SK-N-MC (cell line): ENCODE measurements around the gene ZNF189.

Experiments used
- EZH2 ChIP-seq: fragments of 200-600 bp; sonication (generic); IDR thresholded peaks from one replicate; pipeline ENCODE4 v1.6.1; 2017; ENCODE audit warnings: antibody characterized with exemption
- FOXP2 ChIP-seq: optimal IDR thresholded peaks from 2 replicates; pipeline ENCODE3; 2011; ENCODE audit warnings: mild to moderate bottlenecking, moderate library complexity; ENCODE audit not compliant: insufficient read depth; ENCODE audit errors: extremely low read length, control extremely low read depth
- POLR2AphosphoS5 ChIP-seq: IDR thresholded peaks from 2 replicates; pipeline ENCODE4 v1.6.1; 2012; ENCODE audit warnings: mild to moderate bottlenecking, low read depth, low read length, borderline replicate concordance

DNA sequence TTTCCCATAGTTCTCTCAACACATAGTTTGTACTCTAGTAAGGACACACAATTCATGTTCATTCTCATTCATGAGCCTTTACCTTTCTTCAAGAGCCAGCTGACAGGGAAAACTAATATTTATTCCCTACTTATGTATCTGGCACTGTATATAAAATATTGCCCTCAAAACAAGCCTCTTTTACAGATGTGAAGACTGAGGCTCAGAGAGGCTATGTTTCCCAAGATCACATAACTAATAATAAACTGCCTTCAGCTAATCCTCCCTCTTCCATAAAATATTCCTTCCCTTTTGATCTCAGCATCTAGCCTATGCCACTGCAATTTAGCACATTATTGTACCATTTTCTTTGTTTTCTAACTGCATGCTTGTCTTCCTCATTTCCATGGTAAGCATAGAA, 18.7 kb downstream of the ZNF189 start:
- TF ChIP-seq POLR2AphosphoS5 (no peak), EZH2 (no peak), FOXP2 (no peak)
